Fibroblast of skin of left biceps (primary cell): ENCODE data around the gene NMNAT2.

Experiments used
- DNase-seq, 2 experiments: peaks; one replicate each; pipeline ENCODE4 v3.0.0-alpha.2; 2013; ENCODE audit warnings: low read depth in 2 of 2

NMNAT2 gene

DNA sequence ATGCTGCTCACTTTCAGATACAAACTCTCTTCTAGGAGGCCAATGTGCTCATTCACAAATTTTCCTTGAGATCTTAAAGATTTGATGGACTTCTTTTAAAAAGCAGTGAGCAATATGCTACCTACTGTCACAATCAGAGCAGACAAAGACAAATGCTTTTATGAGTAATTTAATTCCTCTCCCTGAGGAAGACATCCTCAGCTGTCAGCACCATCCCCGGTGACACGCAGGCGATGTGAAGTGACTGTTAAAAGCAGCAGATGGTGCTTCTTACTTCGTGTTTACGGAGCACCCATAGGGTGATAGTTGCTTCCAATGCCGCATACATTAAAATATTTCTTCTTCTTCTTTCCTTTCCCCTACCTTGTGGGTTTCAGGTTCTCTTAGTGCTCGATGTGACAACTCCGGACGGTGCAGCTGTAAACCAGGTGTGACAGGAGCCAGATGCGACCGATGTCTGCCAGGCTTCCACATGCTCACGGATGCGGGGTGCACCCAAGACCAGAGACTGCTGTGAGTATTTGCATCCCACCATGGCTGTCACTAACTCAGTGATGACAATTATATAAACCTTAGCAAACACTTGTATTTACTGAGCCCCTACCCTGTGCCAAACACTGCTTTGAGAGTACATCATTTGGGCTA, 203.0 kb downstream of the NMNAT2 start:
- no peak for DNase-seq

DNA sequence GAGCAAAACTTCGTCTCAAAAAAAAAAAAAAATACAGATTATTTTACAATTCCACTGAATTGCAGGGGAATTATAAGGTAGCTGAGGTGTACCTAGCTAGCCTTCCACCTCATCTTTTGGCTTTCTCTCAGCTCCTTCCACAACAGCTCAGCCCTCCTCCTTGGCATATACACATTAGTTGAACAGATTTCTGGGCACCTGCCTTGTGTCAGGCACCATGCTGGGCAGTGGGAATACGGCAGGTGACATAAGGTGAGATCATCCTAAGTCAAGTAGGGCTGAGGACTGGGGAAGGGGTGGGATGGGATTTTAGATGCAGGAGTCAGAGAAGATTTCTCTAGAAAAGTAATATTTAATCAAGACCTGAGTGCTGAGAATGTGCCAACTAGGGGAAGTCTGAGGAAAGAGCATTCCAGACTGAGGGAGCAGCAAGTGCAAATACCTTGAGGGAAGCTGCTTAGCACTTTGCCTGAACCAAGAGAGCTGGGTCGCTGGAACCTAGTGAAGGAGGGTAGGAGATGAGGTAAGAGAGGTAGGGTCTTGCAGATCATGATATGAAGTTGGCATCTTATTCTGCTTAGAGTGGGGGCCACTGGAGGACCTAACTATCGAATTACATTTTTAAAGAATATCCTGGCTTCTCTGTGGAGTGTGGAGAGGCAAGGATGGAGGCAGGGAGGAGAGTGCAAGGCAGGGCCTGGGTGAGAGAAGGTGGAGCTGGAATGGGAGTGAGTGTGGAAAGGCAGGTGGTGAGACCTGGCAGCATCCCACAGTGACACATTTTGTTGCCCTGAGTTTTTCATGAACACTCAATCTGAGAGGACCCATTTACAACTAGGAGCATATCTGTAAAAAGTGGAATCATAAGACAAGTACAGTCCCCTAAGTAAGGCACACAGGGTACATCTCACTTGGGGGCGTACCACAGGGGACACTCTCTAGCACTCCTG, 203.9 kb downstream of the NMNAT2 start:
- DNase-seq: no peak

DNA sequence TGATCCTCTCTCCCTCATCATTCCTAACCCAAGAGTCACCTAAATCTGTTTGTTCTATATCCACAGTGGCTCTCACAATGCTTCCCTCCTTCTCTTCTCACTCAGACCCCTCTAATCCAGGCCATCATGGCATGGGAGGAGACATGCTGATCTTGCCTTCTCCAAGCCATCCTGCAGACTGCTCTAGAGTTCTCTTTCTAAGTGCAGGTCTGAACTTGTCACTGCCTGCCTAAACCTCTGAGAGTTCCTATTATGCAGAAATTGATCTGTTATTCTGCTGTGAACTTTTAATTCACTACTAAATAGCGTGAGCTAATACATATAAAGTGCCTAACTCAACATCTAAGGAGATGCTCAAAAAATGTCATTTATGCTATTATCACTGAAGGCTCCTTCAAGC, 205.3 kb downstream of the NMNAT2 start:
- DNase-seq: no peak

DNA sequence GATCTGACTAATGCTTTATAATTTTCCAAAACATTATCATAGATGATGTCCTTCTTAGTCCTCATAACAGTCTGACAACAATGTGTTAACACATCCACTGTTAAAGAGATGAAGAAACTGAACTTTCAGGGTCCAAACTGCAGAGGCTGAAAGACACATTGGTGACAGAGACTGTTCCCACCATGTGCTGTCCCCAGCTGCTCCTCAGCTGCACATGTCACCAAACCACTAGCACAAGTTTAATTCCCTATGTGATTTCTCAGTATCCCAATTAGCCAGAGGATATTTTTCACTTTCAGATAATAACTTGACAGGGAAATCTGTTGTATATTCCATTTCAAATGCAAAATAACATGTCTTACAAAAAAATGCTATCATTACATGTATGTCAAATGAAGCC, 207.5 kb downstream of the NMNAT2 start:
- no peak for DNase-seq

DNA sequence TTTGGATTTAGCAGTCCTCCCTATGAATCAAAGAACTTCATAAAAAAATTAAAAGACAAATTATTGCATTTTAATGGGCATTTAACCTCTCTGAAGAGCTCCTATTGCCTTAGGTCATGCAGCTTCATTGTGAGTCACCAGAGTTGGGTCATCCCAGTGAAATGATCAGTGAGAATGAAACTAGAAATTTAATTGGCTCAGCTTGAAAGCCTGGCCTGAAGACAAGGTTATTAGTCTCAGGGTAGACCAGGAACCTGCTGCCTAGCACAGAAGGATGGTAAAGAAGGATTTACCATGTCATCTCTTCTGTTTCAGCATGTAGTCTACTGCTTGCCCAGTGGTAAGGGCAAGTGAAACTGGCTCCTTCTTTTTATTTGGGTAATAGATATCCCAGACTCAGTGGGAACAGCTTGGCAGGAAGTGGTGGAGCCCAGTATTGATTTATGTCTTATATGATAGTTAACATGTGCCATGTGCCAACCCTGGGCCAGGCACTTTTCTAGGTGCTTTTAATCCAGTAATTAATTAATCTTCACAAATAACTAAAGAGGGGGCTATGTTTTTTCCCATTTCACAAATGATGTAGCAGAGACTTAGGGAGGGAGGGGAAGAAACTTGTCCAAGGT, 208.5 kb downstream of the NMNAT2 start:
- DNase-seq: no peak

- DNase-seq: no peak
Measured at GRCh38 chr1:183206538-183207122, 211.6 kb downstream of the NMNAT2 start.

DNA sequence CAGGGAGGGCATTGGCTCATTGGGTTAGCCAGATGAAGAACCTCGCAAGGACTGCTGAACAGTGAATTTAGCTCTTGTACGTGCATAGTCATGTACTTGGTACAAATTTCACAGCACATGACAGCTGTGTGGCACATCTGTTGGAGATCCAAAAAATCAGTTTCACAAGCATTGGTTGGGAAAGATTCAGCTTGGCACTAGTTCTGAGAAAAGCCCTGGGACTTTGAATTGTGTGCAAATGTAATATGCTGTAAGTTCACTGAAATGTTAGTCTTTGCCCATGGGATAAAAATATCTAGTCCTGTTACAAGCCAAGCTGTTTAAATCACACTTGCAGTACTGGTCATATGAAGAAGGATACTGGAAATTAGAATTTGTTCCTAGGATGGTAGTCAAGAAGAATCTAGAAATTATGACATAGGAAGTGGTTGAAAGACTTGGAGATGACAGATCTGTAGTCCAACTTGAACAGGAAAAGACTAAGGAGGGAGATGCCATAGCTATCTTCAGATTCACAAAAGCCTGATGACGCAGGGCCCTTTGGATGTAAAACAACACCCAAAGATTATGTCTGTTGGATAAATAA, 212.9 kb downstream of the NMNAT2 start:
- DNase-seq: no peak

GRCh38 chr1:183203094-183203493, 215.1 kb downstream of the NMNAT2 start:
- no peak for DNase-seq

DNA sequence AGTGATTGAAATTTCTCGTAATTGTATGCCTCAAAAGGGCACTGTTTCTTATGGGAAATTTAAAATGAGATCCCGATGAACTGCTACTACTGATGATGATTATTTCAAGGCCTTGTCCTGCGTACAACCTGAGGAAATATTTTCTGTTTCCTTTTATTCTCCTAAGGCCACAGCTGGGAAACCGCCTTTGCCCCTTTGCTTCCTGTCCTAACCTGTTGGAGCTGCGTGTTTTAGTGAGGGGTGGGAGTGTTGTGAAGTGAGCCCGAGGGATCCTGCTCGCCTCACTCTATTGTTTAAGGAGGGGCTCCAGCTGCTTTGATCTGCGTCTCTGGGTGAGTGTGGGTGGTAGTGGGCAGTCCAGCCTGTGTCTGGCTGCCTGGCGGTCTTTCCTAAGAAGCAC, 217.7 kb downstream of the NMNAT2 start:
- no peak for DNase-seq

- DNase-seq: no peak
Measured at GRCh38 chr1:183199304-183199703, 218.9 kb downstream of the NMNAT2 start.

DNA sequence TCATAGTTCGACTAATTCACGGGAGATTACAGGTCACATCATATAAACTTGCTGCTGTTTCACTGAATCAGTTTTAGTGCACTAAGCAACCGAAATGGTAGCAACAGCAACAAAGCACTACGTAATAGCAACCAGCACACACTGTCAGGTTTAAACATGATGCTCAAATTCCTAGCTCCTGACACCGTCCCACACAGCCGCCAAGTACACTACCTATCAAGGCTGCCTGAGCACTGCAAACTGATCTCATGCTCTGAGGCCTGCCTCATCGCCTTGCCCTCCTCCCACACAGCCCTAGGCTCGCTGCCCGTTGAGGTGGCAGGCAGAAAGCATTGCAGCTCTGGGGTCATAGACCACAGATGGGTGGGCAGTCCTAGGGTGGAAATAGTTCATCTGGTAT, 219.7 kb downstream of the NMNAT2 start:
- no peak for DNase-seq
